IPS-11a (cell line): Measurements from ENCODE around the gene KCNJ2.

Source experiments
- H3K4me3 ChIP-seq: one replicate; pipeline ENCODE4 v1.5.1; 2013; ENCODE audit warnings: low read depth, low read length, control low read depth

Gene KCNJ2

GRCh38 chr17:70158591-70158990, 10.7 kb upstream of the KCNJ2 start:
- H3K4me3 ChIP-seq: no peak overlapping the region

GRCh38 chr17:70159980-70160379, 9.4 kb upstream of the KCNJ2 start:
- no peak overlapping the region for H3K4me3 ChIP-seq

- no peak overlapping the region for H3K4me3 ChIP-seq
Observed at GRCh38 chr17:70161519-70161918, 7.8 kb upstream of the KCNJ2 start.

- no peak overlapping the region for H3K4me3 ChIP-seq
Observed at GRCh38 chr17:70165383-70165782, 3.9 kb upstream of the KCNJ2 start.

DNA sequence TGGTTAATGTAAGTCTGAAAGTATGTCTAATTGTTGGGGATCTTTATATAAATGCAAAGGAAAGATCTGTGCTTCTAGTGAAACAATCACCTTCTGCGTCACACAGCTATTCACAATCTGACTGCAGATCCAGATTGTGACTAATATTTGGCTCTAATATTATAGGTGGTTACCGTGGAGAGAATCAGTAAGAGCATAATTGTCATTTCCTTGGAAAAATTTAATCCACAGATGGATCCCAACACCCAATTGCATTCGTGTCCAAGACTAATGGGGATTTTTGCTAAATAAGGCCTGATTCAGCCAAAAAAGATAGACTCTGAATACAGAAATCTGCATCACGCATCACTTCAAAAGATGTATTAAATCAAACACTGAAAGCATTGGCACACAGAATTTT, 2.7 kb upstream of the KCNJ2 start:
- H3K4me3 ChIP-seq: no peak overlapping the region

- peak overlapping the region; percentile 61 for H3K4me3 ChIP-seq
Observed at GRCh38 chr17:70168044-70168976, 1.0 kb upstream of the KCNJ2 start.

GRCh38 chr17:70169709-70170597, 621 bp downstream of the KCNJ2 start:
- peak overlapping the region; percentile 59 for H3K4me3 ChIP-seq

DNA sequence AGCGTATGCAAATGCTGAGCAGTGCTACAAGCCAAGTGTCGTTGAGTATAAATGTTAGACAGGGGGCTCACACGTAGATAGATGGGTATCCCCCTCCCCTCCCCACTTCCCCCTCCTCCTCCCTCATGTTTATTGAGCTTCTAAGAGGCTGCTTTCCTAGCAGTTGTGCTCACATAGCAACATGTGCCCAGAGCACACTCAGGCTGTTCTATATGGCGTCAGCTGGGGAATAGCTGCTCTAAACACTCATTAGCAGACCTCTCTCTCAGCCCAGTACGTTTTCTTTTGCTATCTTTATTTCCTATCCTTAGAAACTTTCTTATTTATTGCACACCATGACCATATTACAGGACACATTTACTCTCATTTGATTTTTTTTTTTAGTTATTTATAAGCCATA, 1.8 kb downstream of the KCNJ2 start:
- H3K4me3 ChIP-seq: no peak overlapping the region

- no peak overlapping the region for H3K4me3 ChIP-seq
Observed at GRCh38 chr17:70172449-70172848, 3.1 kb downstream of the KCNJ2 start.

DNA sequence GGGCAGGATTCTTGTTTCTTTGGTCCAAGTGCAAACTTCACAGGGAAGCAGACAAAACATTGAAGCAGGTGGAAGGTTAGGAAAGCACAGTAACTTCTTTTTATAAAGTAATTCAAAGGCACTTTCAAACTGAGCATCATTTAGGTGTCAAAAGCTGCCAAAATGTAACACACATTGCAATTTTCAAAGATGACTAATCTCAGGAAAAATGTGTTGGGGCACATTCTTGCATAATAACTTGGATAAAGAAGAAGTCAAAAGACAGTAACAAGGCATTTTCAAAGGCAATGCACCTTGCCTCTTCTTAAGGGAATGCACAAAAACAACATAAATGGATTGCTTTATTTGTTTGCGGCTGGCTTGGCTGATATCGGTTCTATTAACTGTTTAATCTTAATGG, 3.6 kb downstream of the KCNJ2 start:
- no peak overlapping the region for H3K4me3 ChIP-seq

GRCh38 chr17:70173681-70174080, 4.3 kb downstream of the KCNJ2 start:
- H3K4me3 ChIP-seq: no peak overlapping the region

DNA sequence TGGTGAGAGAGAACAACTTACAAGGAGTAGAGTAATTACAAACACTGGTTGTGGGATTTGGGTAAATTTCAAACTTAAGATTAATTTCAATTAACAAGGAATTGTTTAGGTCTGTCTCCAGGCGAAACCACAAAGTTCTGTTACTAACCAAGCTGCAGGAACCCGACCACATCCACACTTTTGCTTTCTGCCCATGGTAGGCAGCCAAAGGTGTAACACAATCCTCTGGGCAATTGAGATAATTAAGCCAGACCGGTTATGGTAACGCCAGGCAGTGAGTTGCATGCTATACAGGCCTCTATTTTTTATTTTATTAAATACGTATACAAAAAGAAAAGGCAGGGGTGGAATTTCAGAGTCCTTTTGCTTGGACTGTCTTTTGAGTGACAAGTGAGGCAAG, 12.0 kb downstream of the KCNJ2 start:
- H3K4me3 ChIP-seq: no peak overlapping the region

DNA sequence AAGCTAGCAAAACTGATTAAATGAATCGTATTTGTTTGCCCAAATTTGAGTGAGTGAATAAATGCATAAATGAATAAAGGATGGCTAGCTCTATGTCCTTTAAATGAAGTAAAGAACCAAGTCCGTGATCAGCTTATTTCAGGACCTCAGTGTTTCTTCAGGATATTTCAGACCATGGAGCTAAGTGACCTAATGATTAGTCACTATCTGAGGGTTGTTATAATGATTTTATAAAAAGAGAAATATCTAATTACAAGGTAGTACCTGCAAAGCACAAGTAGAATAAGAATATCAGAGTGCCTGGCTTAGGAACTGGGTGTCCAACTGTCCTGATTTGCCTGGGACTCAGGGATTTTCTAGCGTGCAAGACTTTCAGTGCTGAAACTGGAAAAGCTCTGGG, 12.5 kb downstream of the KCNJ2 start:
- H3K4me3 ChIP-seq: no peak overlapping the region

DNA sequence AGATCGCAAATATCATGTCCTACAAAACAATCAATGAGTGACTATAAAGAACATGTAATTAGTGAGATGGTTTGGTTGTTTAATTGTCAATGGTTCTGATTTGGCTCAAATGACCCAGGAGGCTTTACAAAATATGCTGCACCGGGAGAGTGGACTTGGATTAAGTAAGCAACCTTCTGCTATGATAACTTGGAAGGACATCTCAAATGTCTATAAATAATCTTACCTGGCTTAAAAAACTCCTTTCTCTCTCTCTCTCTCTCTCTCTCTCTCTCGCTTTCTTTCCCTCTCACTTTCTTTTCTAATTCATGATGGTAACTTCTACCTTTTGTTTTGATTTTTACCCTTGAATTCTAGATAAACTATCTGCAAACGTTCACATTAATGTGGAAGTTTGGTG, 14.2 kb downstream of the KCNJ2 start:
- H3K4me3 ChIP-seq: no peak overlapping the region

DNA sequence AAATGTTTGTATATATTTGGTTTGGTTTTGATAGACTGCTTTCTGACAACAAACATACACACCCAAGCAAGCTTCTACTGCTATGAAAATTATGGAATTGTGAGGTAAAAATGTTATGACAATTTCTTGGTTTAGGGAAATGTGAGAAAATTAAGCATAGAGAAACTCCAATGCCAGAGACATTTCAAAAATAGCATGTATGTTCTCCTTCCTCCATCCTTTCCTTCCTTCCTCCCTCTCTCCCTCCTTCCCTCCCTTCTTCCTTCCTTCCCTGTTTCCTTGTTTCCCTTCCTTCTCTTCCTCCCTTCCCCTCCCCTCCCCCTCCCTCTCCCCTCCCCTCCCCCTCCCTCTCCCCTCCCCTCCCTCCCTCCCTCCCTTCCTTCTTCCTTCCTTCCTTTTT, 14.9 kb downstream of the KCNJ2 start:
- H3K4me3 ChIP-seq: no peak overlapping the region

DNA sequence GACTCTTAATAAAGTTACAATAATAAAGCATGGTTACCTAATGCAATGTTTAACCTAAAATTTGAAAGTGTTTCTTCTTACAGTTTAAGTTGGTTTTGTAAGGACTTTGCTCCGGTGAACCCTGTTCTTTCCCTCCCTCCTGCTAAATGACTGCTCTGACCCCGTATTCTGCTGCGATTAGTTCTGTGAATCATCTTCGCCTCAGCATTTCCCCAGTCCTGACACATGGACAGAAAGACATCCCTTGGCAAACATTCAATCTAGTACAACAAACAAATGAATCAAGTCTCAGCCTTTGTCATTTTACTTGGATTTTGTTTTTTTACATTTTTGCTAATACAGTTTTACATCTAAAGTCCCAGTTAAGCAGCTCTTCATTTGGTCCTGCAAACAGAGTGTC, 15.4 kb downstream of the KCNJ2 start:
- no peak overlapping the region for H3K4me3 ChIP-seq

DNA sequence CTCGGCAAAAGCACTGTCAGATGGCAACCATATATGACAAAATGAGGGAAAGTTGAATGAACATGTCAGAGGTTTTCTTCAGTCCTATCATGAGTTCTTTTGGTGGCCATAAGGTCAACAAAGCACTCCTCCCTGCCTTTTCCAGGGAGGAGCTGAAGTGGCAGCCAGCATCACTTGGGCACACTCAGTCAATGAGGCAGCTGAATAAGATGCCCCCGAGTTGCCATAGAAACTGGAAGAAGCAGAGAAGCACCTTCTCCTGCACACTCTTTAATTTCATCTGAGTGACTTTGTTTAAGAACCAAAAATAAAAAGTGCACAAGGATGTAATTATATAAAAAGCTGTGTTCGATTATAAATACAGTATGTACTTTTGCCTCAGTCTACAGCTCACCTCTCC, 16.0 kb downstream of the KCNJ2 start:
- H3K4me3 ChIP-seq: no peak overlapping the region

DNA sequence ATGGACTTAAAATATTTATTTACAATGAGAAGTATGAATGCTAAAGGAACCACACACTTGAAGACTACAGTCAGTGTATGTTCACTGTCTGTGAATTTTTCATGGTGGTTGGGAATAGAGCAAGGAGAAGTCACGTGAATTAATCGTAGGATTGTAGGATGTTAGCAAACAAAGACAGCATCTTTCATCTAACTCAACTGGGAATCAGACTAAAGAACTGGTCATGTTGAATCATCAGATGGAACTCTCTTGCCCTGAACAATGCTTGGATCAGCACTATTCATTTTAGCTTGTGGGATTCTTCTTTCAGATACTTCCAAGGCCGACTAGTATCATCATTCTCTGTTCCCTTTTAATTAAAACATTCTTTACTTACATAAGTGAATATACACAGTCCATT, 18.1 kb downstream of the KCNJ2 start:
- no peak overlapping the region for H3K4me3 ChIP-seq

DNA sequence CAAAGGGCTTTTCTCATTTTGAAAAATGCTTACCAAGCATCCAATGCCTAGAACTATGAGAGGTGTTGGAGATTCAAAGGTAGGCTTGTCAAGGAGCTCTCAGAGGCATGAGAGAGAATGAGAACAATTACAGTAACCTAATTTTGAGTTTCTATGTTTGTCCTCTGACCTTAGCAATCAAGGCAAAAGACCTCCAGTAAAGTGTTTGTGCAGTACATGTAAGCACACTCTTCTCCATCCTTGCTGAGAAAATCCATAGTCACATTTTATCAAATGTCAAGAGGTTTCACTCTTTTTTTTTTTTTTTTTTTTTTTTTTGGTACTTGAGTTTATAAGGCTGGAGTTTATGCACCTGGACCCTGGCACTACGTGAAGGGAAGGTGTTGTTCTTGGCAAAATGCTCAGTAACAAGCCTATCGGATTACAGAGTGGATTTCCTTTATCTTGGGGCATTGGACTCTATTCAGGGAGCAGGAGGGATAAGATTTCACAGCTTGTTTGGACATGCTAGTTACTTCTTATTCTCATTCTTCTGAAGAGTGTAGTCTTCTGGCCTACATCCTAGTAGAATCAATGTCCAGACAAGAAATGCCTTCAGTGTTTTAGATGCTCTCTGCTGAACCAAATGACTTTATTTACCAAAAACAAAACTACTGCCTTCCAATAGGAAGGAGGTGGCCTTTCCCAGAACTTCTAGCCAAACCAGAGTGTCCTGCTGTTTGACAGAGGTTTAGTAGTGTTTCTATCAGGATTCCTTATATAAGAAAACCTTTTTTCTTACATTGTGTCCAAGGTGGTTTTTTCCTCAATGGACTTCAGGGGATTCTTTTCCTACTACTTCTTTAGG, 21.9 kb downstream of the KCNJ2 start:
- H3K4me3 ChIP-seq: no peak overlapping the region

GRCh38 chr17:70195091-70195490, 25.8 kb downstream of the KCNJ2 start:
- no peak overlapping the region for H3K4me3 ChIP-seq

DNA sequence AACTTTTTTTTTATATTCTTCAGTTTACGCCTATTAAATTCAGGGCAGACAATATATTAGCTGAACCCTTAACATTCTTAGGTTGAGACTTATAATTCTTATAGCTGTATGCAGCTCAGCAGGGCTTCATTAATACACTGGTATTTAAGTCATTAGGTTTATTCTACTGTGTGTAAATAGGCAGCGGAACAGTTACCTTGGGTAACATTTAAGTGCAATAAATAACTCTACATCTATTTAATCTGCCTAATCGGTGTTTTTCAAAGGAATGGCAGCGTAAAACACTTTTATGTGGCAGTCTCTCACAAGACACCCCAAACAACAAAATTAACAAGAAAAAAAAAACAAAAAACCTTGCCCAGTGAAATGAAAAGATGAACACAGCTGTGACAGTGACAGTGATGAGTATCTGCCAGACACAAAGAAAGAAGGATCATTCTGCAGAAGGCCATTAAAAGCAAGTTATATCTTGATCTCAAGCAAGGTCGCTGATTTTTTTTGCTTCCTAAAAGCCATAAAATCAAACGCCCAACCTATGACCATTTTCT, 32.6 kb downstream of the KCNJ2 start:
- H3K4me3 ChIP-seq: no peak overlapping the region
